Endothelial cell of umbilical vein (primary cell): Measurements from ENCODE around the gene FBXO27.

ENCODE experiments used
- CTCF ChIP-seq, 2 donors: IDR thresholded peaks; 1 replicate in 1 of 2; 2 replicates in 1 of 2; pipeline ENCODE4 v1.5.1; 2011; ENCODE audit warnings: low read length in 2 of 2, mild to moderate bottlenecking in 2 of 2, moderate library complexity in 2 of 2, control low read depth in 1 of 2, inconsistent platforms in 1 of 2, low read depth in 1 of 2; ENCODE audit not compliant: insufficient read depth in 1 of 2; ENCODE audit errors: extremely low read depth in 1 of 2
- EZH2 ChIP-seq: IDR thresholded peaks from 2 replicates; pipeline ENCODE4 v1.6.1; 2012; ENCODE audit warnings: borderline replicate concordance, low read depth, mild to moderate bottlenecking, moderate library complexity, low read length, inconsistent platforms; ENCODE audit not compliant: severe bottlenecking
- FOS ChIP-seq: IDR thresholded peaks from 2 replicates; pipeline ENCODE4 v1.6.1; 2011; ENCODE audit warnings: mild to moderate bottlenecking, low read length, moderate library complexity, borderline replicate concordance; ENCODE audit not compliant: insufficient read depth
- GATA2 ChIP-seq: IDR thresholded peaks from 2 replicates; pipeline ENCODE4 v1.7.0; 2011; ENCODE audit warnings: low read depth, mild to moderate bottlenecking, moderate library complexity, mixed read lengths, low read length; ENCODE audit not compliant: insufficient read length, insufficient read depth
- JUN ChIP-seq: IDR thresholded peaks from 2 replicates; pipeline ENCODE4 v1.6.1; 2011; ENCODE audit warnings: borderline replicate concordance, low read depth; ENCODE audit not compliant: insufficient read length, insufficient read depth
- MYC ChIP-seq: IDR thresholded peaks from one replicate; pipeline ENCODE4 v1.6.1; 2011; ENCODE audit warnings: mild to moderate bottlenecking, low read depth, low read length
- POLR2A ChIP-seq: IDR thresholded peaks from 2 replicates; pipeline ENCODE4 v1.6.1; 2012; ENCODE audit warnings: low read depth, mild to moderate bottlenecking, control low read depth, low read length
- POLR2AphosphoS5 ChIP-seq: IDR thresholded peaks from 2 replicates; pipeline ENCODE4 v1.6.1; 2012; ENCODE audit warnings: low read depth, mild to moderate bottlenecking, control low read depth, low read length, moderate library complexity; ENCODE audit not compliant: insufficient read depth
- TF ChIP-seq, protein P1 (sequence below): IDR thresholded peaks from 2 replicates; pipeline ENCODE4 v1.6.1; 2011; ENCODE audit not compliant: insufficient read depth, insufficient read length

GRCh38 chr19:39054091-39054470, 21.7 kb upstream of the FBXO27 start:
- TF ChIP-seq CTCF (IDR thresholded peaks at IDR 0.05; ENCODE audit: extremely low read depth in 1 of 2, insufficient read depth in 1 of 2, low read depth in 1 of 2, low read length in 2 of 2) (no peak), EZH2 (no peak), POLR2AphosphoS5 (no peak), POLR2A (no peak), JUN (no peak), MYC (no peak), FOS (no peak), GATA2 (no peak)
- TF ChIP-seq, protein P1, sequence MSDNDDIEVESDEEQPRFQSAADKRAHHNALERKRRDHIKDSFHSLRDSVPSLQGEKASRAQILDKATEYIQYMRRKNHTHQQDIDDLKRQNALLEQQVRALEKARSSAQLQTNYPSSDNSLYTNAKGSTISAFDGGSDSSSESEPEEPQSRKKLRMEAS = no peak
